Uterus (tissue), 4 donors: Measurements from ENCODE around the gene NFATC1. TPM values are rescaled to one million over a fixed set of nuclear protein-coding genes. Genes with fewer than 3 reads are reported as not detected.
A peak's percentile ranks its signal among the peaks of the same experiment; 100 is the strongest.

ENCODE experiments used
- DNase-seq, 2 donors: peaks; one replicate each; pipeline ENCODE4 v3.0.0-alpha.2; 2019 to 2020
- H3K27ac ChIP-seq, 2 donors: fragments of 200-600 bp; sonication (generic); 1 replicate in 1 of 2; 2 replicates in 1 of 2; pipeline ENCODE4 v1.5.1; 2016 to 2018
- H3K27me3 ChIP-seq, 2 donors: fragments of 200-600 bp; sonication (generic); one replicate each; pipeline ENCODE4 v1.5.1; 2018 to 2019; ENCODE audit warnings: control low read depth in 1 of 2
- H3K36me3 ChIP-seq, 2 donors: fragments of 200-600 bp; sonication (generic); one replicate each; pipeline ENCODE4 v1.5.1; 2019; ENCODE audit warnings: control low read depth in 1 of 2
- H3K4me1 ChIP-seq, 2 donors: fragments of 200-600 bp; sonication (generic); one replicate each; pipeline ENCODE4 v1.5.1; 2018 to 2019; ENCODE audit warnings: control low read depth in 1 of 2
- H3K4me3 ChIP-seq, 2 donors: fragments of 200-600 bp; sonication (generic); 1 replicate in 1 of 2; 2 replicates in 1 of 2; pipeline ENCODE4 v1.5.1; 2018 to 2019; ENCODE audit warnings: mild to moderate bottlenecking in 1 of 2
- H3K9me3 ChIP-seq, 2 donors: fragments of 200-600 bp; sonication (generic); one replicate each; pipeline ENCODE4 v1.5.1; 2019; ENCODE audit warnings: control low read depth in 1 of 2
- POLR2A ChIP-seq, 2 donors: fragments of 450-650 bp; IDR thresholded peaks; one replicate each; pipeline ENCODE4 v1.6.1; 2016; ENCODE audit warnings: antibody characterized with exemption in 2 of 2, mild to moderate bottlenecking in 1 of 2, moderate library complexity in 1 of 2
- intact Hi-C: fragments of 100-400 bp; cut with DNase I; formaldehyde crosslinking; loops from one replicate; pipeline ENCODE4 v1.15.1; 2023; ENCODE audit warnings: low total_unique reads
- total RNA-seq, 4 donors: library from RNA; depleted of rRNA in 3 of 4; stranded (reverse); fragments of >200 nt in 3 of 4; gene quantifications; one replicate each; pipeline versions ENCODE4 v1.1.0 to v1.2.4, GENCODE V29; 2014 to 2023
- TF ChIP-seq, protein P1 (sequence below), 4 experiments: fragments of 200-600 bp in 2 of 4; fragments of 450-650 bp in 2 of 4; sonication (generic) in 2 of 4; IDR thresholded peaks; one replicate each; pipeline ENCODE4 v1.5.1; 2016 to 2019; ENCODE audit warnings: antibody characterized with exemption in 4 of 4, mild to moderate bottlenecking in 2 of 4, moderate library complexity in 1 of 4
- donor health status: DM: yes; HTN: yes; CAD: no.

NFATC1 gene
- total RNA-seq, 4 donors from 2014 or later, result 9.2 to 25.1 (median 14.6) TPM

DNA sequence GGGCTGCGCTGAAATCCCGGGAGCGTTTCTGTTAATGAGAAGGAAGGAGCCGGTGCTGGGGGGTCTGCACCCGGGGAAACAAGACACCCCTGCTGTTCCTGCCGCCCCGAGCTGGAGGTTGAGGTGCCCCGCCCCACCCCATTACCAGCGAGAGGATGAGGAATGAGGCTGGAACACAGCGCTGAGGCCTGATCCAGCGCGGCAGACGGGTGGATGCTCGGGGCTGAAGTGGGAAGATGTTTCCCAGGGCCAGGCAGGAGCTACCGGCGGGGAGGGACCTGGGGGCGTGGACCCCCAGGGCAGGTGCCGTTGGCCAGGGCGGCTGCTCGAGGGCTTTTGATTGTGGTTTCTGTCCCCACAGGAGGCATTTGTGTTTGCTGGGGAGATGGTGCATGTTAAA is 149.5 kb downstream of the NFATC1 start:
- intact Hi-C loops, result no loop called here
- peak in 1 of 2 donors; percentile 10 for DNase-seq
- H3K27ac ChIP-seq, result no peak overlapping the region
- no peaks in the 10 kb centered on the region for H3K36me3 ChIP-seq
- no peak overlapping the region for H3K4me3 ChIP-seq
- no peaks in the 10 kb centered on the region for H3K9me3 ChIP-seq
- no peaks in the 10 kb centered on the region for H3K4me1 ChIP-seq
- no peak for TF ChIP-seq POLR2A (IDR thresholded peaks at IDR 0.05)
- TF ChIP-seq, protein P1, sequence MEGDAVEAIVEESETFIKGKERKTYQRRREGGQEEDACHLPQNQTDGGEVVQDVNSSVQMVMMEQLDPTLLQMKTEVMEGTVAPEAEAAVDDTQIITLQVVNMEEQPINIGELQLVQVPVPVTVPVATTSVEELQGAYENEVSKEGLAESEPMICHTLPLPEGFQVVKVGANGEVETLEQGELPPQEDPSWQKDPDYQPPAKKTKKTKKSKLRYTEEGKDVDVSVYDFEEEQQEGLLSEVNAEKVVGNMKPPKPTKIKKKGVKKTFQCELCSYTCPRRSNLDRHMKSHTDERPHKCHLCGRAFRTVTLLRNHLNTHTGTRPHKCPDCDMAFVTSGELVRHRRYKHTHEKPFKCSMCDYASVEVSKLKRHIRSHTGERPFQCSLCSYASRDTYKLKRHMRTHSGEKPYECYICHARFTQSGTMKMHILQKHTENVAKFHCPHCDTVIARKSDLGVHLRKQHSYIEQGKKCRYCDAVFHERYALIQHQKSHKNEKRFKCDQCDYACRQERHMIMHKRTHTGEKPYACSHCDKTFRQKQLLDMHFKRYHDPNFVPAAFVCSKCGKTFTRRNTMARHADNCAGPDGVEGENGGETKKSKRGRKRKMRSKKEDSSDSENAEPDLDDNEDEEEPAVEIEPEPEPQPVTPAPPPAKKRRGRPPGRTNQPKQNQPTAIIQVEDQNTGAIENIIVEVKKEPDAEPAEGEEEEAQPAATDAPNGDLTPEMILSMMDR (IDR thresholded peaks at IDR 0.05), result no peak
- H3K27me3 ChIP-seq, result no peaks in the 10 kb centered on the region

DNA sequence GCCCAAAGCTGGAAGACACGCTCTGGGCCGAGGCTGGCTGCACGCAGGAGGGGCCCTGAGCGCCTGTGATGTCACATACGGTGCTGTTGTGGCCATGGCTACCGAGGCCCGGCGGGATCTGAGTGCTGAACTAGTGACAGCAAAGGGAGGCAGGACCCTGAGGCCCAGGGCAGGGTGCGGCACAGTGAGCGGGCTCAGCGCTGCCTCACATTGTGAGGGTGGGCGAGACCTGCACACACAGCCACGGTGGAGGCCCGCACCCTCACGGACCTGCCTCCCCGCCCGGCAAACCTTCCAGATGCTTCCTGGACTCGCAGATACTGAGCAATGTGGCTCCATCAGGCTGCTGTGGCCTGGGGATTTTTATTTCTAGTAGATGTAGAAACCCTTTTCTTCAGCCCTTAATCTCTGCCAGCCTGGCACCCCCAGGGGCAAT is 150.0 kb downstream of the NFATC1 start:
- Histone ChIP-seq H3K4me1 (no peaks in the 10 kb centered on the region), H3K27ac (no peak overlapping the region), H3K36me3 (no peaks in the 10 kb centered on the region), H3K4me3 (no peak overlapping the region), H3K9me3 (no peaks in the 10 kb centered on the region), H3K27me3 (no peaks in the 10 kb centered on the region)
- TF ChIP-seq, protein P1 (IDR thresholded peaks at IDR 0.05), result no peak
- no peak for TF ChIP-seq POLR2A (IDR thresholded peaks at IDR 0.05)
- intact Hi-C loops, result no loop called here
- DNase-seq, result peak in 1 of 2 donors; percentile 10

DNA sequence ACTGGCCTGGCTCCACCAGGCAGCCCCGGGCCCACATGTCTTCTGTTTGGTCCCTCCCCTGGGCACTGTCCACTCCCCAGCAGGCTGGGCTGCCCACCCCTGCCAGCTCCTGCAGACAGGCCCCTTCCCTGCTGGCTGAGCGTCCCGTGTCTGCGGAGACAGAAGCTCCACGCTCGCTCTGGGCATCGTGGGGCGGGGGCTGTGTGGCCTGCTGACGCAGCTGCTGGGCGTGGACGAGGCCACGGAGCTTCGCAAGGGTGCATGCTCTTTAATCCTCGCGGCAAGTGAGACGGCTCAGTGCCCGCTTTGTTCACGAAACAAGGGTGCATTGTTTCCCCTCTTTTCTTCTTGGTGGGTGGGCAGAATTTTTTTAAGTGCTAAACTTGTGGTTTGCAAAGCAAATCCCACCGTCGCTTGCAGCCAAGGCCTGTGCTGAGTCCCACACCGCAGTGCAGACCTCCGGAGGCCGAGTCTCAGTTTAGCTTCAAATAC is 151.1 kb downstream of the NFATC1 start:
- H3K4me3 ChIP-seq, result no peak overlapping the region
- DNase-seq, result peak in 1 of 2 donors; percentile 10
- H3K36me3 ChIP-seq, result no peaks in the 10 kb centered on the region
- no peak for TF ChIP-seq POLR2A (IDR thresholded peaks at IDR 0.05)
- TF ChIP-seq, protein P1 (IDR thresholded peaks at IDR 0.05), result no peak
- no peaks in the 10 kb centered on the region for H3K27me3 ChIP-seq
- no peaks in the 10 kb centered on the region for H3K4me1 ChIP-seq
- intact Hi-C loops, result no loop called here
- no peaks in the 10 kb centered on the region for H3K9me3 ChIP-seq
- no peak overlapping the region for H3K27ac ChIP-seq

DNA sequence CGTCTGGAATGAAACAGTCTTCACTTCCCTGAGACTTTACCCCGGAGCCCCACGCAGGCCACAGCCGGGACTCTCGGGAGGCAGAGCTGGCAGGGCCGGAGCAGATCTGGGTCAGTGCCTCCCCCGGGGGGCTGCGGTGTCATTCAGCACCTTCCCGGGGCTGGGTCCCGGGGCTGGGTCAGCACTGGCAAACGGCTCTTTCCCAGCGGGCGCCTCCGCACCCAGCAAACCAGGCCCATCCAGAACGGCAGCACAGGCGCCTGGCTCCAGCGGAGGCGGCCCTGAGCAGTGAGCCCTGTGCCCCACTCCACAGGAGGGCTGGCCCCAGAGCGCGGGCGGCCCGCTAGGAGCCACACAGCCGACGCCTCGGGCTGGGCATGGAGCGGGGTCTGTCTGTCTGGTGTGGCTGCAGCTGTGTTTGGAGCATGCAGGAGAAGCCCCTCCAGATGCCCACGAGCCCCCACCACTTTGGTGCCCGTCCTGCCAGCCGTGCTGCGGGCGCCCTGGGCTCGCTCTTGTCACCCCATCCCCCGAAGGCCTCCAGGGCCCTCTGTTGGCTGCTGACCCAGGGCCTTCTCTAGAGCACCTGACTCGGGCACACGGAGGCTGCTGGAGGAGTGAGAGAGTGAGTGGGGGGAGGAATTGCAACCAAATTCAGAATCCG is 151.8 kb downstream of the NFATC1 start:
- no peak overlapping the region for H3K4me3 ChIP-seq
- H3K36me3 ChIP-seq, result no peaks in the 10 kb centered on the region
- intact Hi-C loops, result no loop called here
- H3K9me3 ChIP-seq, result no peaks in the 10 kb centered on the region
- DNase-seq, result peak in 1 of 2 donors; percentile 10
- no peaks in the 10 kb centered on the region for H3K27me3 ChIP-seq
- no peaks in the 10 kb centered on the region for H3K4me1 ChIP-seq
- no peak for TF ChIP-seq POLR2A (IDR thresholded peaks at IDR 0.05)
- H3K27ac ChIP-seq, result no peak overlapping the region

DNA sequence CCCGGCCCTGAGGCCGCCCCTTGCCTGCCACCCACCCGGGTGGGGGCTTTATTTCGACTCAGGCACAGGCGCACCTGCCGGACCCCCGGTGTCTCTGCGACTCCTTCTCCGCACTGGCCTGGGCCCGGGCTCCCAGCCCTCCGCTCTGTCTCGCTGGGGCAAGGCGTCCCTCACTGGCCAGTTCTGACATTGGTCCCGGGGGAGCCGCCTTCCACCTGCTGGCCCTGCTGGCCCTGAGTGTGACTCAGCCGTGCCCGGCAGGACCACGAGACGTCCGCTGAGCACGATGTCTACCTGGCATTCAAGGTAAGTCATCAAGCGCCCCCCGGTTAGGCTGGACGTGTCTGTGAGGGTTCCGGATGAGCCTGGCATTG is 152.3 kb downstream of the NFATC1 start:
- H3K27ac ChIP-seq, result no peak overlapping the region
- H3K9me3 ChIP-seq, result no peaks in the 10 kb centered on the region
- TF ChIP-seq POLR2A (IDR thresholded peaks at IDR 0.05), result no peak
- TF ChIP-seq, protein P1 (IDR thresholded peaks at IDR 0.05), result no peak
- no peaks in the 10 kb centered on the region for H3K27me3 ChIP-seq
- H3K4me1 ChIP-seq, result no peaks in the 10 kb centered on the region
- H3K36me3 ChIP-seq, result no peaks in the 10 kb centered on the region
- no peak overlapping the region for H3K4me3 ChIP-seq
- peak in 1 of 2 donors; percentile 11 for DNase-seq
- intact Hi-C loops, result no loop called here
